ENCODE measurements around the gene GPR45.
"Not testable (repeated sequence)": the region's sequence is repeated elsewhere in the genome, so short reads cannot be mapped to it uniquely, and the experiment has no call there.

Gene GPR45, protein sequence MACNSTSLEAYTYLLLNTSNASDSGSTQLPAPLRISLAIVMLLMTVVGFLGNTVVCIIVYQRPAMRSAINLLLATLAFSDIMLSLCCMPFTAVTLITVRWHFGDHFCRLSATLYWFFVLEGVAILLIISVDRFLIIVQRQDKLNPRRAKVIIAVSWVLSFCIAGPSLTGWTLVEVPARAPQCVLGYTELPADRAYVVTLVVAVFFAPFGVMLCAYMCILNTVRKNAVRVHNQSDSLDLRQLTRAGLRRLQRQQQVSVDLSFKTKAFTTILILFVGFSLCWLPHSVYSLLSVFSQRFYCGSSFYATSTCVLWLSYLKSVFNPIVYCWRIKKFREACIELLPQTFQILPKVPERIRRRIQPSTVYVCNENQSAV

DNA sequence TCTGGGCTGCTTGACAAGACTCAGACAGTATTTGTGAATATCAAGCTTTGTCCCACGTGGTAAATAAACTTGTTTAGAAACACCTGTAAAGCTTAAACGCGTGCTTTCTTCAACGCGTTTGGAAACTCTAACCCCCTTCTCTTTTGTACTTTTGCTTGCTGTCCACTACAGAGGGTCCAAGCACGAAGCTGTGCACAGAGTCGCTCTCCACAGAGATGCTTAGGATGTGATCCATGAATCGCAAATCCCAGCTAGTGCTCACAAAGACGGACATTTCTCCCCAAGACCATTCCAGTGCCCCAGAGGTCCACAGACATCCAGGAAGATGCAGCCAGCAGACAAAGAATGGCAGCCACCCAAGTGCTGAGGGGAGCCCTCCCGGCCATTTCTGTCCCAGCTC lies at the start of gene GPR45:
TSS of gene GPR45 (plus strand) at position 301 of the 400 bp plus-strand sequence. CDS start 116 bp downstream, outside the sequence.
- no peak for DNase-seq

GRCh38 chr2:105194022-105194675 lies 47.4 kb upstream of the GPR45 start:
- DNase-seq: no peak

GRCh38 chr2:105196651-105197050 lies 44.9 kb upstream of the GPR45 start:
- DNase-seq: no peak

DNA sequence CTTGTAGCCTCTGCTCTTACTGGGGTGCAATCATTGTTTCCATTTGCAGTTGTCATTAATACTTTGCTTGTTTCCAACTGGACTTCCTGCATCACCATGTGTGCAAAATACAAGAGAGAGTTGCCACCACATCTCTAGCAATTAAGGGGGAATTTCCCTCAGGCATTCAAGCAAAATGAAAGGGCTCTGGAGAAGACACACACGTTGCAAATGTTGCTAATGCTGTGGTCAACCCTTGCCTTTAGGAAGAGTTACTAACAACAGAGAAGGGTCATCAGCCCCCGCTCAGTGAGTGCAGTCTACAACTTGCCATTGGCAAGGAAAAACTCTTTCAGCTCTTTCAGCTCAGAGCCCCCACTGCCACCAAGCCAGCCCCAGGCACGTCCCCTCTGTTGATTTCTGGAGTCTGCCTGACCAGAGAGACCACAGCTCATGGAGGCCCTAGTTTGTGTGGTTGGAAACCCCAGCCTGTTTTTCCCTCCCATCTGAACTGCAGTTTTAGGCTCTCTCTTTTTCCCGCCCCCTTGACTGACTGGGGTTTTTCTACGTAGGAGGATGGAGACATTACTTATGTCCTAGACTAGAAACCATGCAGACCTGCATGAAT lies 25.9 kb upstream of the GPR45 start:
- no peak for DNase-seq

DNA sequence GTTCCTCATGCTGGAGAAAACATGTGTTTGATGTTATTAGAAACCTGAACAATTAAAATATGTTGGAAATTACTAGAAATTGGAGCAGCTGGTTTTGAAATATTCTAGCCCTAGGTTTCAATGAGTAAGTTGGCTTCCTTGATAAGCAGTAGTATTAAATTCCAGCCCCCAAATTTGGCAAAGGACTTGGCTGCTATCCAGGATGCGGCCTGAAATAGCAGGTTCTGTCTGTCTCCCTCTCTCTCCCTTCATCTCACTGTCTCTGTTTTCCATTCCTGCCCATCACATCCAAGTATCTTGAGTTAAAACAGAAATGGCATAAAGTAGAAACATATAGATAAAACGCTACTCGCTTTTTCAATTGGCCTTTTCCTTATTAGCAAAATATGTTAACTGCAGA lies 20.9 kb upstream of the GPR45 start:
- no peak for DNase-seq

- DNase-seq: no peak
Measured at GRCh38 chr2:105224444-105224843, 17.1 kb upstream of the GPR45 start.

DNA sequence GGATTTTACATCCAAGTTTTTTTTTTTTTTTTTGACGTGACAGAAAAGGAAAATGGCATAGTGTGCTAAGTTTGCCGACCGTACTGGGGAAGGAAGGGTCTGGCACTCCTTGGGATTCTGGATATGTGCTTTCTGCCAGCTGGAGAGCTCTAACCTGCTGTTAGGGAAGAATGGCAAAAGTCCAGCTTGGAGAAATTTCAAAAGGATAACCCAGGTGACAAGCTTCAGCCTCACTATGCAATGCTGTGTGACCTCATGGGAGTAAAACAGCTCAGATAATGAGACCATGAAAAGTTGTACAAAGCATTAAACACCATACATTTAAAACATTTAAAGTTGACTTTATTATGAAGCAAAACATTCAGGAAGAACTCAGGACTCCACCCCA lies 10.3 kb upstream of the GPR45 start:
- DNase-seq: no peak

DNA sequence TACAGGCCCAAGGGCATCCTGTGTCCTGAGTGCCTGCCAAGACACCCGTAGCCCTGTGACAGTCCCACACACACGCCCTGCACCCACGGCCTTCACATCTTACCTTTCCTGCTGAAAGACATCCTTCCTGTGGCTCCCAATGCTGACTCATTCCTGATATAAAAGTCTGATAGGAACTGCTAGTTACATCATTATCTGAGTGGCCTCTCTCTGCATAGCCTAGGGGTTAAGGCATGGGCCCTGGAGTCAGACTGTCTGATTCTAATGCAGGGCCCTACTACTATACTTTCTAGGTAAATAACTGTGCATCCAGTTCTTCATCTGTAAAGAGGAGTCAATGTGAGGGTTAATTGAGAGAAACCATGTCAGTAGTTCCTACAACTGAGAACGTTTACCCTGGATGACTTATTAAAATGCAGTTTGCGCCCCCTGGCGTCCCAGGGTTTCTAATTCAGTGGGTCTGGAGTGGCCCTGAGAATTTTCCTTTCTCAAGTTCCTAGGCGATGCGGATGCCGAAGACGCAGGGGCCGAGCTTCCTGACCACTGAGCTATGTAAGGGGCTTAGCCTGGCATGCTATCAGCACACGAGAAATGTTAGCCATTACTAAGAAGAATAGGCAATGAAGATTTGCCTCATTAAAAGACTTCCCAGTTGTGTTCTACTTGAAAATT lies 6.0 kb upstream of the GPR45 start:
- peak; percentile 19 to 44 for DNase-seq

DNA sequence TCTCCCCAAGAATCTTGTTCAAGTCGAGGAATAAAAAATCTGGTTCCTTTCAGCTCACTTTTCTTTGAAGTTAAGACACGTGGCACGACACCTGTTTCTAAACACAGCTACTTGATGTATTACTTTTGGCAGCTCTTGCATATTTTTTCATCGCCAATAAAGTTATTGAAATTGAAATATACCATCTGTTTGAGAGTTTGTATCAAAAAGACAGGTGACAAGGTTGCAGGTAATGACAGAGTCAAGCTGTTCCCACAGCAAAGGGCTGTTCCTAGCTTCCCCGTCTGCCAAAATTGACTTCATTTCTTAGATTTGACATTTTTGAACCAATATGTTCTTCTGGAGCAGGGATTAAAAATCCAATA lies 5.5 kb upstream of the GPR45 start:
- DNase-seq: no peak

GRCh38 chr2:105237045-105237765 lies 4.3 kb upstream of the GPR45 start:
- DNase-seq: no peak

DNA sequence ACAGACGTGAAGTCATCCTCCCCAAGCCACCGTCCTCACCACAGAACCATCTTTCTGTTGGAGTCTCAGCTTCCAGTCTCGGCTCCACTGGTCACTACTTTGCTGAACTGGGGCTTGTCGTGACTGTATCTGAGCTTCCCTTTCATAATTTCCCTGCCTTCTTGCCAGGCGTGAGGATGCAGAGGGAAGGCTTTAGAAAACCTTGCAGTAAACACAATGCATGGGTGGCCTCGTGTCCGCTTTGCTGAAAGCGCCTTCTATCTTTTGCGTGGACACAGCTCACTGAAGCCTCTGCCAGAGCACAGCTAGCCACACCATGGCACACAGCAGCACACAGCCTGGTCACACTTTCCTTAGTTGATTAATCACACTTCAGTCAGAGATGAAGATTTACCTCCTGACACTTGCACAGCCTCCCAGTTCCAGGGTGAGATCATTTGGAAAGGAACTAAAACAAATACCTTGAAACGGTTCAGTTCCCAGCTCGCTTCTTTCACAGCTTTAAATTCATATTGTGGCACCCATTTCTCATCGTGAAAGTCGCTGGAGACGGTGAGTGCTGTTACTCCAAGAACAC lies 2.8 kb upstream of the GPR45 start:
- no peak for DNase-seq

DNA sequence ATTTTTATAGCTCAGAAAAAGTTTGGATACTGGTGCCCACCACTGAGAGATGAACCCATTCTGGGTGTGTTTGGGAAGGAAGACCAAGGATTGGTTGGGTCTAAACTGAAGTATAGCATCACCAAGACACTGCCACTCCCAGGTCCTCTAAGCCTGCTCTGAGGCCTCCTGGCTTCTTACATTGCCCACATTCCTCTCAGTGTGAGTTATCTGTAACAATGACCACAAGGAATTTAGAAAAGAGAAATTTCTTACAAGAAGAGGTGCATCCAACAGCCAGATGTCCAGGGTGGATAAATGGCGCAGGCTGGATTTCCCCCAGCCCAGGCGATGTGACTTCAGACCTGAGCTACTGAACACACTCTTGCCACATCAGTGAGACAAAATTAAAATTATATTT lies 1.6 kb upstream of the GPR45 start:
- no peak for DNase-seq

DNA sequence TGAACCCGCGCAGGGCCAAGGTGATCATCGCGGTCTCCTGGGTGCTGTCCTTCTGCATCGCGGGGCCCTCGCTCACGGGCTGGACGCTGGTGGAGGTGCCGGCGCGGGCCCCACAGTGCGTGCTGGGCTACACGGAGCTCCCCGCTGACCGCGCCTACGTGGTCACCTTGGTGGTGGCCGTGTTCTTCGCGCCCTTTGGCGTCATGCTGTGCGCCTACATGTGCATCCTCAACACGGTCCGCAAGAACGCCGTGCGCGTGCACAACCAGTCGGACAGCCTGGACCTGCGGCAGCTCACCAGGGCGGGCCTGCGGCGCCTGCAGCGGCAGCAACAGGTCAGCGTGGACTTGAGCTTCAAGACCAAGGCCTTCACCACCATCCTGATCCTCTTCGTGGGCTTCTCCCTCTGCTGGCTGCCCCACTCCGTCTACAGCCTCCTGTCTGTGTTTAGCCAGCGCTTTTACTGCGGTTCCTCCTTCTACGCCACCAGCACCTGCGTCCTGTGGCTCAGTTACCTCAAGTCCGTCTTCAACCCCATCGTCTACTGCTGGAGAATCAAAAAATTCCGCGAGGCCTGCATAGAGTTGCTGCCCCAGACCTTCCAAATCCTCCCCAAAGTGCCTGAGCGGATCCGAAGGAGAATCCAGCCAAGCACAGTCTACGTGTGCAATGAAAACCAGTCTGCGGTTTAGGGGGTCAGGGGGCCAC lies 897 bp downstream of the GPR45 start:
- DNase-seq: no peak

DNA sequence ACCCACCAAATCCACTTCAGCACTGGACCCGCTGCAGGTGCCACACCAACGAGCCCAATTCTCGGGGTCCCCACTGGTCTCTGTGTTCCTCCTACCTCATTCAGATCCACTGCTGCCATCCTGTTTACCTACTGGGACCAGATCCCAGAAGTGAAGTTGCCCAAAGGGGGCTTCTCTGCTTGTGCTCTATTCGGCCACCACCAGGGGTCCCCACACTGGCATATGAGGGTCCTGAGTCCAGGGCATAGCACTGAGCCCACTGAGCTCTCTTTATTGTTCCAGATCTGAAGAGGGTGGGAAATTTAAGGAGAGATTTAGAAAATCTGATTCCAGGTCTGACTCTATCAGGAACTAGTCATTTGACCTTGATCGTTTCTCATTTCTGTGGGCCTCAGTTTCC lies 2.4 kb downstream of the GPR45 start:
- DNase-seq: no peak

DNA sequence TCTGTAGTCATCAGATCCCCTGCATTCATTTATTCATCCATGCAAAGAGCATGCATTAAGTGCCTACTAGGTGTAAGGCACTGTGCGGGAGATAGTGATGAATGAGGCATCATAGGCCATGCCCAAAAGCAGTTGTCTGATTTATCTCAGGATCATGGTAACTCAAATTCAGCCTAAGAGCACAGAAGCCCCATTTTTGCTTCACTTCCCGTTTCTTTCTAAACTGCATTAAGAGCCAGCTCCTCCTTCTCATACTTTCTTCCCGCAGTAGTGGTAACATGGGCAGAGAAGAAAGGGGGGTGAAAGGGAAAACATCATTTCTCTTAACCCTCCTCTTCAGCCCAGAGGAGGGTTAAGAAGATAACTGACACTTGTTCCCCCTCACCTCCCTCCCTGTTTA lies 2.9 kb downstream of the GPR45 start:
- no peak for DNase-seq

DNA sequence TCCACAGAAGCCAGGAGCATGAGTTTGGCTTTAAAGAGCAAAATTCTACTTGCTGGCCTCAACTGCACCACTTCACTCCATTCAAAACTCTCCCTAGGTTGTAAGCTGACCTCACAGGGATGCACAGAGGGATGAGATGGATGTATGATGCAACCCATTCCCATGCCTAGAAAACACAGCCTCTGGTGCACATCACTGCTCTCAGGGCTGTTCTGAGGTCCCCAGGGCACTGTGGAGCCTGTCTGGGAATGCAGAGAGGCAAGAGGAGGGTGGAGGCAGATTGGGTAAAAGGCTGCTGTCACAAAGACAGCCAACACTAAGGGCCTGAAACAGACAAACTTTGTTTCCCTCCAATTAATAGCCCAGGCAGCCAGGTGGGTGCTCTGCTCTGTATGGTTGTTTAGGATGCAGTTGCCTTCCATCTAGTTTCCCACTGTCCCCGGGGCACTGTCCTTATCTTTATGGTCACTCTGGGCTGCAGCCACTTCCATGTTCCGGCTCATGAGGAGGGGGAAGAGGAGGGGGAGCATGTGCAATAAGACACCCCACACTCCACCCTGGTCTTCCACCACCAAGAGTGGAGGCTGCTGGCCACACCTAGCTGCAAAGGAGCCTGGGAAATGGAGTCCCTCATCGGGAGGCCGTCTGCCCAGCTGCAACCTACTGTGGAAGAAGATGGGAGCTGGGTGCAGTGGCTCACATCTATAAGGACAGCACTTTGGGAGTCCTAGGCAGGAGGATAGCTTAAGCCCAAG lies 7.0 kb downstream of the GPR45 start:
- DNase-seq: peak in 1 of 2 experiments; percentile 3

DNA sequence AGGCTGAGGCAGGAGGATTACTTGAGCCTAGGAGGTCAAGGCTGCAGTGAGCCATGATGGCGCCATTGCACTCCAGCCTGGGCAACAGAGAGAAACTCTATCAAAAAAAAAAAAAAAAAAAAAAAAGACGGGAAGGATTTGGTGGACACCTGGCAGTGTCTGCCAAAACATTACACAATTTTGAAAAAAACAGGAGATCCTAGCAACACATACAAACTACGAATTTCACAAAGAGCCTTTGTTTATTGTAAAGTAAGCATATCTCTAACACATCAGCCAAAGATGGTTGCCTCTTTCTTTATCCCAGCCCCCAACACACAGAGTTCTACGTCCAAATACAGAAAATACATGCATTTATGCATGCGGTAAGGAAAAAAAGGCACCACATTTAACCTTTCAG lies 7.6 kb downstream of the GPR45 start:
- no peak for DNase-seq

DNA sequence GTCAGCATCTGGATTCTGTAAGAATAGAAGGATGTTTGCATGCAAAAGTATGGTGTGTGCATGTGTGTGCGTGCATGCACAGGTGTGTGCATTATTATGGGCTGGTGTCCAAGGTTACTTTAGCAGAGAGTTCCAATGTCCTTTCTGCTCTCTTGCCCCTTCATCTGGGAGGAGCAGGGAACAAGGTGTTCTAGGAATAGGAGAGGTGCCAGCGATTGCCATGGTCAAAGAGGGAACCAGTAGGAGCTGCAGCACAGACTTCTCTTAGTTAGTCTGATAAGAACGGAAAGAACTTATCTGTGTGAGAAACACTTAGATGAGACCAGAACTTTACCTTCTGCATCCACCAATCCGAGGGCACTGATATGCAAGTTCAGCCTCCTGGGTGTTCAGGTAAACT lies 8.3 kb downstream of the GPR45 start:
- no peak for DNase-seq

GRCh38 chr2:105251016-105251648 lies 9.6 kb downstream of the GPR45 start:
- DNase-seq: not testable (repeated sequence)

GRCh38 chr2:105252271-105252670 lies 10.7 kb downstream of the GPR45 start:
- no peak for DNase-seq

Measured in NCI-H1930 (cell line).